ENCODE results near the gene DGKB.

DGKB gene

GRCh38 chr7:14177876-14178275, 724.7 kb downstream of the DGKB start:
- Histone ChIP-seq H3K9ac (ENCODE audit: low read length) (no peak overlapping the region), H3K36me3 (ENCODE audit: control insufficient read depth, insufficient read depth, low read length) (no peaks in the 10 kb centered on the region), H3K4me1 (ENCODE audit: control insufficient read depth, insufficient read depth, low read length) (no peaks in the 10 kb centered on the region), H3K4me3 (ENCODE audit: low read length) (no peak overlapping the region), H3K27ac (ENCODE audit: low read depth, low read length) (no peak overlapping the region), H3K27me3 (ENCODE audit: control insufficient read depth, insufficient read depth, low read length) (no peaks in the 10 kb centered on the region)

GRCh38 chr7:14170872-14171271, 731.7 kb downstream of the DGKB start:
- no peaks in the 10 kb centered on the region for H3K27me3 ChIP-seq (ENCODE audit: control insufficient read depth, insufficient read depth, low read length)
- H3K4me1 ChIP-seq (ENCODE audit: control insufficient read depth, insufficient read depth, low read length), result no peaks in the 10 kb centered on the region
- H3K4me3 ChIP-seq (ENCODE audit: low read length), result no peak overlapping the region
- no peaks in the 10 kb centered on the region for H3K36me3 ChIP-seq (ENCODE audit: control insufficient read depth, insufficient read depth, low read length)
- H3K27ac ChIP-seq (ENCODE audit: low read depth, low read length), result no peak overlapping the region
- no peak overlapping the region for H3K9ac ChIP-seq (ENCODE audit: low read length)

- Histone ChIP-seq H3K9ac (ENCODE audit: low read length) (no peak overlapping the region), H3K27ac (ENCODE audit: low read depth, low read length) (no peak overlapping the region), H3K4me3 (ENCODE audit: low read length) (no peak overlapping the region), H3K4me1 (ENCODE audit: control insufficient read depth, insufficient read depth, low read length) (no peaks in the 10 kb centered on the region), H3K36me3 (ENCODE audit: control insufficient read depth, insufficient read depth, low read length) (no peaks in the 10 kb centered on the region), H3K27me3 (ENCODE audit: control insufficient read depth, insufficient read depth, low read length) (no peaks in the 10 kb centered on the region)
Observed at GRCh38 chr7:14158111-14158510, 744.4 kb downstream of the DGKB start.

- Histone ChIP-seq H3K9ac (ENCODE audit: low read length) (no peak overlapping the region), H3K4me3 (ENCODE audit: low read length) (no peak overlapping the region), H3K4me1 (ENCODE audit: control insufficient read depth, insufficient read depth, low read length) (no peaks in the 10 kb centered on the region), H3K27me3 (ENCODE audit: control insufficient read depth, insufficient read depth, low read length) (no peaks in the 10 kb centered on the region), H3K27ac (ENCODE audit: low read depth, low read length) (no peak overlapping the region), H3K36me3 (ENCODE audit: control insufficient read depth, insufficient read depth, low read length) (no peaks in the 10 kb centered on the region)
Observed at GRCh38 chr7:14156436-14156835, 746.1 kb downstream of the DGKB start.

- no peak overlapping the region for H3K27ac ChIP-seq (ENCODE audit: low read depth, low read length)
Observed at GRCh38 chr7:14148974-14149373, 753.6 kb downstream of the DGKB start.

GRCh38 chr7:14147532-14147931, 755.0 kb downstream of the DGKB start:
- Histone ChIP-seq H3K27ac (ENCODE audit: low read depth, low read length) (no peak overlapping the region), H3K9ac (ENCODE audit: low read length) (no peak overlapping the region), H3K36me3 (ENCODE audit: control insufficient read depth, insufficient read depth, low read length) (no peaks in the 10 kb centered on the region), H3K27me3 (ENCODE audit: control insufficient read depth, insufficient read depth, low read length) (no peaks in the 10 kb centered on the region), H3K4me1 (ENCODE audit: control insufficient read depth, insufficient read depth, low read length) (no peaks in the 10 kb centered on the region), H3K4me3 (ENCODE audit: low read length) (no peak overlapping the region)

More at GRCh38 chr7:14148974-14149373, 753.6 kb downstream of the DGKB start:
- H3K4me3 ChIP-seq (ENCODE audit: low read length), result no peak overlapping the region
- no peaks in the 10 kb centered on the region for H3K27me3 ChIP-seq (ENCODE audit: control insufficient read depth, insufficient read depth, low read length)
- no peaks in the 10 kb centered on the region for H3K4me1 ChIP-seq (ENCODE audit: control insufficient read depth, insufficient read depth, low read length)
- H3K36me3 ChIP-seq (ENCODE audit: control insufficient read depth, insufficient read depth, low read length), result no peaks in the 10 kb centered on the region
- H3K9ac ChIP-seq (ENCODE audit: low read length), result no peak overlapping the region

- no peak overlapping the region for H3K27ac ChIP-seq (ENCODE audit: low read depth, low read length)
- H3K4me1 ChIP-seq (ENCODE audit: control insufficient read depth, insufficient read depth, low read length), result no peaks in the 10 kb centered on the region
- no peaks in the 10 kb centered on the region for H3K27me3 ChIP-seq (ENCODE audit: control insufficient read depth, insufficient read depth, low read length)
- no peaks in the 10 kb centered on the region for H3K36me3 ChIP-seq (ENCODE audit: control insufficient read depth, insufficient read depth, low read length)
- H3K4me3 ChIP-seq (ENCODE audit: low read length), result no peak overlapping the region
- no peak overlapping the region for H3K9ac ChIP-seq (ENCODE audit: low read length)
Observed at GRCh38 chr7:14144538-14144937, 758.0 kb downstream of the DGKB start.

GRCh38 chr7:14144109-14144508, 758.4 kb downstream of the DGKB start:
- Histone ChIP-seq H3K36me3 (ENCODE audit: control insufficient read depth, insufficient read depth, low read length) (no peaks in the 10 kb centered on the region), H3K27me3 (ENCODE audit: control insufficient read depth, insufficient read depth, low read length) (no peaks in the 10 kb centered on the region), H3K27ac (ENCODE audit: low read depth, low read length) (no peak overlapping the region), H3K4me1 (ENCODE audit: control insufficient read depth, insufficient read depth, low read length) (no peaks in the 10 kb centered on the region), H3K4me3 (ENCODE audit: low read length) (no peak overlapping the region), H3K9ac (ENCODE audit: low read length) (no peak overlapping the region)

GRCh38 chr7:14137676-14138075, 764.9 kb downstream of the DGKB start:
- no peak overlapping the region for H3K4me3 ChIP-seq (ENCODE audit: low read length)
- no peaks in the 10 kb centered on the region for H3K36me3 ChIP-seq (ENCODE audit: control insufficient read depth, insufficient read depth, low read length)
- no peaks in the 10 kb centered on the region for H3K27me3 ChIP-seq (ENCODE audit: control insufficient read depth, insufficient read depth, low read length)
- H3K27ac ChIP-seq (ENCODE audit: low read depth, low read length), result no peak overlapping the region
- no peak overlapping the region for H3K9ac ChIP-seq (ENCODE audit: low read length)
- no peaks in the 10 kb centered on the region for H3K4me1 ChIP-seq (ENCODE audit: control insufficient read depth, insufficient read depth, low read length)

- no peak overlapping the region for H3K27ac ChIP-seq (ENCODE audit: low read depth, low read length)
- no peak overlapping the region for H3K9ac ChIP-seq (ENCODE audit: low read length)
- no peaks in the 10 kb centered on the region for H3K4me1 ChIP-seq (ENCODE audit: control insufficient read depth, insufficient read depth, low read length)
- H3K36me3 ChIP-seq (ENCODE audit: control insufficient read depth, insufficient read depth, low read length), result no peaks in the 10 kb centered on the region
- H3K27me3 ChIP-seq (ENCODE audit: control insufficient read depth, insufficient read depth, low read length), result no peaks in the 10 kb centered on the region
- H3K4me3 ChIP-seq (ENCODE audit: low read length), result no peak overlapping the region
Observed at GRCh38 chr7:14133752-14134151, 768.8 kb downstream of the DGKB start.

- no peaks in the 10 kb centered on the region for H3K27me3 ChIP-seq (ENCODE audit: control insufficient read depth, insufficient read depth, low read length)
- H3K4me1 ChIP-seq (ENCODE audit: control insufficient read depth, insufficient read depth, low read length), result no peaks in the 10 kb centered on the region
- no peak overlapping the region for H3K27ac ChIP-seq (ENCODE audit: low read depth, low read length)
- no peak overlapping the region for H3K4me3 ChIP-seq (ENCODE audit: low read length)
- no peak overlapping the region for H3K9ac ChIP-seq (ENCODE audit: low read length)
- H3K36me3 ChIP-seq (ENCODE audit: control insufficient read depth, insufficient read depth, low read length), result no peaks in the 10 kb centered on the region
Observed at GRCh38 chr7:14125998-14126397, 776.6 kb downstream of the DGKB start.

GRCh38 chr7:14124716-14125115, 777.8 kb downstream of the DGKB start:
- Histone ChIP-seq H3K4me3 (ENCODE audit: low read length) (no peak overlapping the region), H3K9ac (ENCODE audit: low read length) (no peak overlapping the region), H3K4me1 (ENCODE audit: control insufficient read depth, insufficient read depth, low read length) (no peaks in the 10 kb centered on the region), H3K36me3 (ENCODE audit: control insufficient read depth, insufficient read depth, low read length) (no peaks in the 10 kb centered on the region), H3K27ac (ENCODE audit: low read depth, low read length) (no peak overlapping the region), H3K27me3 (ENCODE audit: control insufficient read depth, insufficient read depth, low read length) (no peaks in the 10 kb centered on the region)

GRCh38 chr7:14123923-14124322, 778.6 kb downstream of the DGKB start:
- Histone ChIP-seq H3K4me3 (ENCODE audit: low read length) (no peak overlapping the region), H3K4me1 (ENCODE audit: control insufficient read depth, insufficient read depth, low read length) (no peaks in the 10 kb centered on the region), H3K9ac (ENCODE audit: low read length) (no peak overlapping the region), H3K36me3 (ENCODE audit: control insufficient read depth, insufficient read depth, low read length) (no peaks in the 10 kb centered on the region), H3K27ac (ENCODE audit: low read depth, low read length) (no peak overlapping the region), H3K27me3 (ENCODE audit: control insufficient read depth, insufficient read depth, low read length) (no peaks in the 10 kb centered on the region)

Data from rectal smooth muscle tissue (tissue), 1 donor.